ENCODE data around the gene LGALS4. TPM values are rescaled to one million over a fixed set of nuclear protein-coding genes. Genes with fewer than 3 reads are reported as not detected.
"Not testable (repeated sequence)": the region's sequence is repeated elsewhere in the genome, so short reads cannot be mapped to it uniquely, and the experiment has no call there.

LGALS4 gene
- total and polyA plus RNA-seq, 5 donors: 0.45 to 1.2 (median 0.60) TPM

GRCh38 chr19:38817081-38817480 lies 4.3 kb upstream of the LGALS4 start:
- no peak overlapping the region for H3K4me3 ChIP-seq (ENCODE audit: low read length)
- ATAC-seq (no peak), DNase-seq (no peak)
- H3K9me3 ChIP-seq (ENCODE audit: control insufficient read depth, low read length): no peaks in the 10 kb centered on the region
- intact Hi-C loops (cut with DNase I): no loop called here
- WGBS: 93% methylated on average over 15 of the region's 15 CpGs
- peaks cover 5% of the 10 kb centered on the region for H3K4me1 ChIP-seq (ENCODE audit: control insufficient read depth, insufficient read depth, low read length)
- no peaks in the 10 kb centered on the region for H3K27me3 ChIP-seq (ENCODE audit: control insufficient read depth, insufficient read depth)
- no peak overlapping the region for H3K27ac ChIP-seq (ENCODE audit: low read length)

GRCh38 chr19:38816131-38816750 lies 3.5 kb upstream of the LGALS4 start:
- no peak for DNase-seq
- no peaks in the 10 kb centered on the region for H3K27me3 ChIP-seq (ENCODE audit: control insufficient read depth, insufficient read depth)
- no peak for ATAC-seq
- H3K9me3 ChIP-seq (ENCODE audit: control insufficient read depth, low read length): no peaks in the 10 kb centered on the region
- intact Hi-C loops (cut with DNase I): no loop called here
- H3K4me3 ChIP-seq (ENCODE audit: low read length): no peak overlapping the region
- 91% methylated on average over 18 of the region's 18 CpGs for WGBS
- no peak overlapping the region for H3K27ac ChIP-seq (ENCODE audit: low read length)
- peaks cover 5% of the 10 kb centered on the region for H3K4me1 ChIP-seq (ENCODE audit: control insufficient read depth, insufficient read depth, low read length)

- intact Hi-C loops (cut with DNase I): no loop called here
- DNase-seq (no peak), ATAC-seq (no peak)
- 90% methylated on average over 34 of the region's 34 CpGs for WGBS
- Histone ChIP-seq H3K27ac (ENCODE audit: low read length) (no peak overlapping the region), H3K4me1 (ENCODE audit: control insufficient read depth, insufficient read depth, low read length) (peaks cover 3% of the 10 kb centered on the region), H3K27me3 (ENCODE audit: control insufficient read depth, insufficient read depth) (no peaks in the 10 kb centered on the region), H3K4me3 (ENCODE audit: low read length) (no peak overlapping the region), H3K9me3 (ENCODE audit: control insufficient read depth, low read length) (no peaks in the 10 kb centered on the region)
Observed at GRCh38 chr19:38815059-38816001, 2.6 kb upstream of the LGALS4 start.

DNA sequence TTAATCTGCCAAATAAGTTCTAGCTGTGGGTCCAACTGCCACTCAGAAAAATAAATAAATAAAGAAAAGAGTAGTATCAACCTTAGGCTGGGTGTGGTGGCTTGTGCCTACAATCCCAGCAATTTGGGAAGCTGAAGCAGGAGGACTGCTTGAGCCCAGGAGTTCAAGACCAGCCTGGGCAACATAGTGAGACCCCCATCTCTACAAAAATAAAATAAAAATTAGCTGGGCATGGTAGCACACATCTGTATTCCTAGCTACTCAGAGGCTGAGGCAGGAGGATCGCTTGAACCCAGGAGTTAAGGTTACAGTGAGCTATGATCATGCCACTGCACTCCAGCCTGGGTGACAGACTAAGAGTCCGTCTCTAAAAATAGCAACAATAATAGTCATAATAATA lies 1.2 kb upstream of the LGALS4 start:
- ATAC-seq; H3K27me3 ChIP-seq (ENCODE audit: control insufficient read depth, insufficient read depth); H3K9me3 ChIP-seq (ENCODE audit: control insufficient read depth, low read length); DNase-seq; H3K27ac ChIP-seq (ENCODE audit: low read length); H3K4me3 ChIP-seq (ENCODE audit: low read length); intact Hi-C loops (cut with DNase I); H3K4me1 ChIP-seq (ENCODE audit: control insufficient read depth, insufficient read depth, low read length): not testable (repeated sequence)
- 79% methylated on average over 2 of the region's 2 CpGs for WGBS

GRCh38 chr19:38813323-38813722 lies 578 bp upstream of the LGALS4 start:
- no peaks in the 10 kb centered on the region for H3K4me1 ChIP-seq (ENCODE audit: control insufficient read depth, insufficient read depth, low read length)
- intact Hi-C loops (cut with DNase I): no loop called here
- DNase-seq (no peak), ATAC-seq (no peak)
- no peaks in the 10 kb centered on the region for H3K27me3 ChIP-seq (ENCODE audit: control insufficient read depth, insufficient read depth)
- no peak overlapping the region for H3K27ac ChIP-seq (ENCODE audit: low read length)
- no peak overlapping the region for H3K4me3 ChIP-seq (ENCODE audit: low read length)
- WGBS: 93% methylated on average over 6 of the region's 6 CpGs
- H3K9me3 ChIP-seq (ENCODE audit: control insufficient read depth, low read length): no peaks in the 10 kb centered on the region

DNA sequence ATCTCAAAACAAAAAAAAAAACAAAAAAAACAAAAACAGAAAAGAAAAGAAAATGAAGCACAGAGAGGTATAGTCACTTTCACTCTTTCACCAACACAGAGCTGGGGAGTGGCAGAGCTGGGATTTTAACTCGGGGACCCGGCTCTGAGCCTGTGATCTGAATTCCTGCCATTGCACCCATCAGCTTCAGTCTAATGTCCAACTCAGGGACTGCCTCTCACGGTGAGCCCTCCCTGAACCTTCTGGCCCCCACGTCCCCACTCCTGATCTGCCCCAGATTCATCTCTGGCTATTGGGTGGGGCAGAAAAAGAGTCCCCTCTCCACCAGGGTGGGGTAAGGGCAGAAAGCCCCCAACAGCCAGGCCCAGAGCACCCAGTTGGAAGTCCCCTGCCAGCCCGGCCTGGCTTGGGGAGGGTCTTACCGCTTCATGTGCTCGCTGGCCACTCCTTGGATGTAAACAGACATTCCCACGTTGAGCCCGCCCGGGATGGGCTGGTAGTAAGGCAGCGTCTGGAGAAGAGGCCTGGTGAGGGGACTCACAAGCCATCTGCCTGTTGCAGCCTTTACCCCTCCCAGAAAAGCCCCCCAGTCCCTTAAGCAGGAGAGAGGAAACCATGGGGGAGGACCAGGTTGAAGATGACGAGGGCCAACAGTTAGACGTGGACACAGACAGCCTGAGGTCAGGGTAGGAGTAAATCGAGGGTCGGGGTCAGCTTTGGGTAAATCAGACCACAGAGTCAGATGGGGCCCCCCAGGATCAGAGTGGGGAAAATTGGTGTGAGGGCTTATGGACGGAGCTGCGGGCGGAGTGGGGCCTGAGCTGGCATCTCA lies 520 bp downstream of the LGALS4 start:
- intact Hi-C loops (cut with DNase I): no loop called here
- Histone ChIP-seq H3K4me1 (ENCODE audit: control insufficient read depth, insufficient read depth, low read length) (no peaks in the 10 kb centered on the region), H3K4me3 (ENCODE audit: low read length) (no peak overlapping the region), H3K27ac (ENCODE audit: low read length) (no peak overlapping the region), H3K9me3 (ENCODE audit: control insufficient read depth, low read length) (no peaks in the 10 kb centered on the region), H3K27me3 (ENCODE audit: control insufficient read depth, insufficient read depth) (no peaks in the 10 kb centered on the region)
- no peak for ATAC-seq
- 79% methylated on average over 18 of the region's 18 CpGs for WGBS
- DNase-seq: peak in 1 of 3 donors; percentile 51

GRCh38 chr19:38809592-38810252 lies 3.0 kb downstream of the LGALS4 start:
- ATAC-seq (no peak), DNase-seq (no peak)
- no peaks in the 10 kb centered on the region for H3K9me3 ChIP-seq (ENCODE audit: control insufficient read depth, low read length)
- H3K4me1 ChIP-seq (ENCODE audit: control insufficient read depth, insufficient read depth, low read length): no peaks in the 10 kb centered on the region
- 95% methylated on average over 8 of the region's 8 CpGs for WGBS
- H3K27ac ChIP-seq (ENCODE audit: low read length): no peak overlapping the region
- intact Hi-C loops (cut with DNase I): no loop called here
- no peaks in the 10 kb centered on the region for H3K27me3 ChIP-seq (ENCODE audit: control insufficient read depth, insufficient read depth)
- no peak overlapping the region for H3K4me3 ChIP-seq (ENCODE audit: low read length)

DNA sequence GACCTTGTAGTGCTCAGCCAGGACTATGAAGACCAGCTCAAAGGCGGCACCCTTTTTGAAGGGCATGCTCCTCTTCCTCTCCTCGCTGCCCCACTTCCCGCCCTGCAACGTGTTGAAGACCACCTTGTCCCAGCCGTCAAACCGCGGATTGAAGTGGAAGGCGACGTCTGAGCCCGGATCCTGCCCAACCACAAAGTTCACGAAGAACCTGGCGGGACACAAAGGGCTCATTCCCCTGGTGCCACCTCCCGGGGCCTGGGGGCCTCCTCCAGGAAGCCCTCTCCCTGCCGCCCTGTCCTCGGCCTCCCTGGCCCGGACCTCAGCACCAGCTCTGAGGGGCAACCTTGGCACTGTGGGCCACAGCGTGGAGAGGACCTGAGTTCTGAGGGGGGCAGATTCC lies 4.0 kb downstream of the LGALS4 start:
- ATAC-seq (no peak), DNase-seq (no peak)
- whole genome bisulfite sequencing: 93% methylated on average over 17 of the region's 17 CpGs
- H3K27me3 ChIP-seq (ENCODE audit: control insufficient read depth, insufficient read depth): no peaks in the 10 kb centered on the region
- no peak overlapping the region for H3K27ac ChIP-seq (ENCODE audit: low read length)
- H3K4me1 ChIP-seq (ENCODE audit: control insufficient read depth, insufficient read depth, low read length): no peaks in the 10 kb centered on the region
- no peaks in the 10 kb centered on the region for H3K9me3 ChIP-seq (ENCODE audit: control insufficient read depth, low read length)
- H3K4me3 ChIP-seq (ENCODE audit: low read length): no peak overlapping the region
- intact Hi-C loops (cut with DNase I): no loop called here

GRCh38 chr19:38807374-38808098 lies 5.2 kb downstream of the LGALS4 start:
- H3K4me1 ChIP-seq (ENCODE audit: control insufficient read depth, insufficient read depth, low read length); H3K27me3 ChIP-seq (ENCODE audit: control insufficient read depth, insufficient read depth); H3K4me3 ChIP-seq (ENCODE audit: low read length); ATAC-seq; H3K9me3 ChIP-seq (ENCODE audit: control insufficient read depth, low read length); DNase-seq; intact Hi-C loops (cut with DNase I); H3K27ac ChIP-seq (ENCODE audit: low read length): not testable (repeated sequence)
- 83% methylated on average over 14 of the region's 18 CpGs for WGBS

DNA sequence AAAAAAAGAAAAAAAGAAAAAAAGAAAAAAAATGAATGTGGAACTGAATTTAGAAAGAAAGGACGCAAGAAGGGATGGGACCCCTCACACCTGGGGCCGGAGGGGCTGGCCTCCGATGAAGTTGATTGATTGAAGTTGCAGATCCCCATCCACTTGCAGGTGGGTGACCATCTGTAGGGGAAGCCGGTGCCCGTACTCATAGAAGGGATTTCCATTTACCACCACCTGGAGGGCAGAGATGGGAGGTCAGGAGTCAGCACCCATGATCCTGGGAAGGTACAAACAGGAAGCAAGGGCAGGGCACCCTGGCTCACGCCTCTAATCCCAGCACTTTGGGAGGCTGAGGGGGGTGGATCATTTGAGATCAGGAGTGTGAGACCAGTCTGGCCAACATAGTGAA lies 6.4 kb downstream of the LGALS4 start:
- no peaks in the 10 kb centered on the region for H3K4me1 ChIP-seq (ENCODE audit: control insufficient read depth, insufficient read depth, low read length)
- intact Hi-C loops (cut with DNase I): no loop called here
- no peak overlapping the region for H3K27ac ChIP-seq (ENCODE audit: low read length)
- H3K9me3 ChIP-seq (ENCODE audit: control insufficient read depth, low read length): no peaks in the 10 kb centered on the region
- no peaks in the 10 kb centered on the region for H3K27me3 ChIP-seq (ENCODE audit: control insufficient read depth, insufficient read depth)
- H3K4me3 ChIP-seq (ENCODE audit: low read length): no peak overlapping the region
- no peak for ATAC-seq
- DNase-seq: no peak
- 94% methylated on average over 6 of the region's 6 CpGs for WGBS

All from right cardiac atrium (tissue), 5 donors.